GM23338 (cell line): Measurements from ENCODE around the gene NEU2.

Source experiments
- CREB1 ChIP-seq: fragments of 250-450 bp; sonication (Bioruptor Pico); IDR thresholded peaks from 2 replicates; pipeline ENCODE4 v1.5.0; 2020; ENCODE audit warnings: low read depth, mild to moderate bottlenecking, moderate library complexity
- EZH2 ChIP-seq: fragments of 200-600 bp; sonication (generic); IDR thresholded peaks from one replicate; pipeline ENCODE4 v1.8.0; 2017; ENCODE audit warnings: antibody characterized with exemption, mild to moderate bottlenecking, low read depth; ENCODE audit not compliant: unreplicated experiment
- EZH2phosphoT487 ChIP-seq: fragments of 200-600 bp; sonication (generic); IDR thresholded peaks from one replicate; pipeline ENCODE4 v1.8.1; 2018; ENCODE audit warnings: antibody characterized with exemption; ENCODE audit not compliant: unreplicated experiment
- JUNB ChIP-seq: IDR thresholded peaks from one replicate; pipeline ENCODE4 v1.6.1; 2016; ENCODE audit warnings: antibody characterized with exemption; ENCODE audit not compliant: unreplicated experiment
- NANOG ChIP-seq: IDR thresholded peaks from 2 replicates; pipeline ENCODE4 v1.6.1; 2016; ENCODE audit warnings: antibody characterized with exemption, borderline replicate concordance
- POLR2AphosphoS5 ChIP-seq: IDR thresholded peaks from 2 replicates; pipeline ENCODE4 v1.6.1; 2016; ENCODE audit warnings: antibody characterized with exemption, low read depth
- STAT1 ChIP-seq: IDR thresholded peaks from one replicate; pipeline ENCODE4 v1.6.1; 2016; ENCODE audit warnings: antibody characterized with exemption; ENCODE audit not compliant: unreplicated experiment
- ZNF114 ChIP-seq: fragments of 250-450 bp; sonication (Bioruptor Pico); IDR thresholded peaks from 2 replicates; pipeline ENCODE4 v1.5.0; 2020; ENCODE audit warnings: mild to moderate bottlenecking, moderate library complexity
- ZNF331 ChIP-seq: fragments of 250-450 bp; sonication (Bioruptor Pico); IDR thresholded peaks from 2 replicates; pipeline ENCODE4 v1.5.0; 2020; ENCODE audit warnings: low read depth, mild to moderate bottlenecking, moderate library complexity
- TF ChIP-seq, protein P1 (sequence below), 2 experiments: fragments of 200-600 bp in 1 of 2; sonication (generic) in 1 of 2; conservative IDR thresholded peaks; 2 replicates each; pipeline versions ENCODE4 v1.5.1 to v1.6.1; 2016 to 2017; ENCODE audit warnings: antibody characterized with exemption in 2 of 2, low read depth in 2 of 2, mild to moderate bottlenecking in 2 of 2, moderate library complexity in 1 of 2
- TF ChIP-seq, protein P2 (sequence below): IDR thresholded peaks from 2 replicates; pipeline ENCODE4 v1.6.1; 2016; ENCODE audit warnings: antibody characterized with exemption
- TF ChIP-seq, protein P3 (sequence below): IDR thresholded peaks from one replicate; pipeline ENCODE4 v1.6.1; 2018; ENCODE audit warnings: antibody characterized with exemption; ENCODE audit not compliant: unreplicated experiment
- TF ChIP-seq, protein P4 (sequence below): fragments of 250-450 bp; sonication (Bioruptor Pico); IDR thresholded peaks from 2 replicates; pipeline ENCODE4 v1.5.0; 2020; ENCODE audit warnings: mild to moderate bottlenecking, moderate library complexity

DNA sequence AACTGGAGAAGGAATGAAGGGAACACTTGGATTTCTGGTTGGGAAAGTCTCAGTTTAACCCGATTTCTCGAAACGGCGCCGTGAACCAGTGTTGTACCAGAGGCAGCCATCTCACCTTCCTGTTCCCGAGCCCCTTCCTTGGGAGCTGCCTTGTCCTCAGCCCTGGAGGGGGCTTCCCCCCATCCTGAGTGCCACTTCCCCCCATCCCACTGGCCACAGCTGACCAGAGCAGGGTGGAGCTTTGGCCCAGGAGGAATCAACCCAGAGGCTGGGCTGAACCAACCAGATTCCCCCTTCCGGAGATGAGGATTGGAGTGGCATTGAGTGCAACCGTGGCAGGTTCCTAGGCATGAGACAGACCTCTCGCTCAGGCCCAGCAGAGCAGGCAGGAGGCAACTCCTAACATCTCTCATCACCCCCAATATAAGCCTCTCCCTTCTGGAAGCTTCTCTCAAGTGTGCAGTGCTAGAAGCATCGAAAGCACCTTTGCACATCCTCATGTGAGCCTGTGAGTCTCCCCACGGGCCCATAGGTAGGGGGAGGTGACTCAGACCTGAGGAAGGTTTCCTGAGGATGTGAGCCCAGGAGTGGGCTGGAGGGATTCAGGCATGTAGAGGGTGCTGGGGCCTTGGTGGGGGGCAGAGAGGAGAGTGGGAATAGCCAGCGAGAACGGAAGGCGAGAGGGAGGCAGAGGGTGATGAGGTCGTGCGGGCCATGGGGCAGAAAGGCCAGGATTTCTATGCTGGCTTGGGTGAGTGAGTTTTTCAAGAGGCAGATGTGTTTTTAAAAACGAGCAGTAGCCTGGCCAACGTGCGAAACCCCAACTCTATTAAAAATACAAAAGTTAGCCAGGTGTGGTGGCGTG lies 31.4 kb upstream of the NEU2 start:
- TF ChIP-seq EZH2 = no peak
- TF ChIP-seq EZH2phosphoT487 = no peak
- TF ChIP-seq POLR2AphosphoS5 = no peak
- TF ChIP-seq, protein P1, sequence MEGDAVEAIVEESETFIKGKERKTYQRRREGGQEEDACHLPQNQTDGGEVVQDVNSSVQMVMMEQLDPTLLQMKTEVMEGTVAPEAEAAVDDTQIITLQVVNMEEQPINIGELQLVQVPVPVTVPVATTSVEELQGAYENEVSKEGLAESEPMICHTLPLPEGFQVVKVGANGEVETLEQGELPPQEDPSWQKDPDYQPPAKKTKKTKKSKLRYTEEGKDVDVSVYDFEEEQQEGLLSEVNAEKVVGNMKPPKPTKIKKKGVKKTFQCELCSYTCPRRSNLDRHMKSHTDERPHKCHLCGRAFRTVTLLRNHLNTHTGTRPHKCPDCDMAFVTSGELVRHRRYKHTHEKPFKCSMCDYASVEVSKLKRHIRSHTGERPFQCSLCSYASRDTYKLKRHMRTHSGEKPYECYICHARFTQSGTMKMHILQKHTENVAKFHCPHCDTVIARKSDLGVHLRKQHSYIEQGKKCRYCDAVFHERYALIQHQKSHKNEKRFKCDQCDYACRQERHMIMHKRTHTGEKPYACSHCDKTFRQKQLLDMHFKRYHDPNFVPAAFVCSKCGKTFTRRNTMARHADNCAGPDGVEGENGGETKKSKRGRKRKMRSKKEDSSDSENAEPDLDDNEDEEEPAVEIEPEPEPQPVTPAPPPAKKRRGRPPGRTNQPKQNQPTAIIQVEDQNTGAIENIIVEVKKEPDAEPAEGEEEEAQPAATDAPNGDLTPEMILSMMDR (conservative IDR thresholded peaks at IDR 0.05; ENCODE audit: low read depth in 2 of 2) = no peak
- TF ChIP-seq, protein P2, sequence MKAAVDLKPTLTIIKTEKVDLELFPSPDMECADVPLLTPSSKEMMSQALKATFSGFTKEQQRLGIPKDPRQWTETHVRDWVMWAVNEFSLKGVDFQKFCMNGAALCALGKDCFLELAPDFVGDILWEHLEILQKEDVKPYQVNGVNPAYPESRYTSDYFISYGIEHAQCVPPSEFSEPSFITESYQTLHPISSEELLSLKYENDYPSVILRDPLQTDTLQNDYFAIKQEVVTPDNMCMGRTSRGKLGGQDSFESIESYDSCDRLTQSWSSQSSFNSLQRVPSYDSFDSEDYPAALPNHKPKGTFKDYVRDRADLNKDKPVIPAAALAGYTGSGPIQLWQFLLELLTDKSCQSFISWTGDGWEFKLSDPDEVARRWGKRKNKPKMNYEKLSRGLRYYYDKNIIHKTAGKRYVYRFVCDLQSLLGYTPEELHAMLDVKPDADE = no peak
- no peak for TF ChIP-seq ZNF331 (CRISPR knock-in tag)
- TF ChIP-seq ZNF114 (CRISPR knock-in tag) = no peak
- TF ChIP-seq JUNB = no peak
- TF ChIP-seq CREB1 (CRISPR knock-in tag) = no peak
- TF ChIP-seq NANOG = no peak
- TF ChIP-seq, protein P3, sequence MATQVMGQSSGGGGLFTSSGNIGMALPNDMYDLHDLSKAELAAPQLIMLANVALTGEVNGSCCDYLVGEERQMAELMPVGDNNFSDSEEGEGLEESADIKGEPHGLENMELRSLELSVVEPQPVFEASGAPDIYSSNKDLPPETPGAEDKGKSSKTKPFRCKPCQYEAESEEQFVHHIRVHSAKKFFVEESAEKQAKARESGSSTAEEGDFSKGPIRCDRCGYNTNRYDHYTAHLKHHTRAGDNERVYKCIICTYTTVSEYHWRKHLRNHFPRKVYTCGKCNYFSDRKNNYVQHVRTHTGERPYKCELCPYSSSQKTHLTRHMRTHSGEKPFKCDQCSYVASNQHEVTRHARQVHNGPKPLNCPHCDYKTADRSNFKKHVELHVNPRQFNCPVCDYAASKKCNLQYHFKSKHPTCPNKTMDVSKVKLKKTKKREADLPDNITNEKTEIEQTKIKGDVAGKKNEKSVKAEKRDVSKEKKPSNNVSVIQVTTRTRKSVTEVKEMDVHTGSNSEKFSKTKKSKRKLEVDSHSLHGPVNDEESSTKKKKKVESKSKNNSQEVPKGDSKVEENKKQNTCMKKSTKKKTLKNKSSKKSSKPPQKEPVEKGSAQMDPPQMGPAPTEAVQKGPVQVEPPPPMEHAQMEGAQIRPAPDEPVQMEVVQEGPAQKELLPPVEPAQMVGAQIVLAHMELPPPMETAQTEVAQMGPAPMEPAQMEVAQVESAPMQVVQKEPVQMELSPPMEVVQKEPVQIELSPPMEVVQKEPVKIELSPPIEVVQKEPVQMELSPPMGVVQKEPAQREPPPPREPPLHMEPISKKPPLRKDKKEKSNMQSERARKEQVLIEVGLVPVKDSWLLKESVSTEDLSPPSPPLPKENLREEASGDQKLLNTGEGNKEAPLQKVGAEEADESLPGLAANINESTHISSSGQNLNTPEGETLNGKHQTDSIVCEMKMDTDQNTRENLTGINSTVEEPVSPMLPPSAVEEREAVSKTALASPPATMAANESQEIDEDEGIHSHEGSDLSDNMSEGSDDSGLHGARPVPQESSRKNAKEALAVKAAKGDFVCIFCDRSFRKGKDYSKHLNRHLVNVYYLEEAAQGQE = no peak
- TF ChIP-seq STAT1 = no peak
- TF ChIP-seq, protein P4, sequence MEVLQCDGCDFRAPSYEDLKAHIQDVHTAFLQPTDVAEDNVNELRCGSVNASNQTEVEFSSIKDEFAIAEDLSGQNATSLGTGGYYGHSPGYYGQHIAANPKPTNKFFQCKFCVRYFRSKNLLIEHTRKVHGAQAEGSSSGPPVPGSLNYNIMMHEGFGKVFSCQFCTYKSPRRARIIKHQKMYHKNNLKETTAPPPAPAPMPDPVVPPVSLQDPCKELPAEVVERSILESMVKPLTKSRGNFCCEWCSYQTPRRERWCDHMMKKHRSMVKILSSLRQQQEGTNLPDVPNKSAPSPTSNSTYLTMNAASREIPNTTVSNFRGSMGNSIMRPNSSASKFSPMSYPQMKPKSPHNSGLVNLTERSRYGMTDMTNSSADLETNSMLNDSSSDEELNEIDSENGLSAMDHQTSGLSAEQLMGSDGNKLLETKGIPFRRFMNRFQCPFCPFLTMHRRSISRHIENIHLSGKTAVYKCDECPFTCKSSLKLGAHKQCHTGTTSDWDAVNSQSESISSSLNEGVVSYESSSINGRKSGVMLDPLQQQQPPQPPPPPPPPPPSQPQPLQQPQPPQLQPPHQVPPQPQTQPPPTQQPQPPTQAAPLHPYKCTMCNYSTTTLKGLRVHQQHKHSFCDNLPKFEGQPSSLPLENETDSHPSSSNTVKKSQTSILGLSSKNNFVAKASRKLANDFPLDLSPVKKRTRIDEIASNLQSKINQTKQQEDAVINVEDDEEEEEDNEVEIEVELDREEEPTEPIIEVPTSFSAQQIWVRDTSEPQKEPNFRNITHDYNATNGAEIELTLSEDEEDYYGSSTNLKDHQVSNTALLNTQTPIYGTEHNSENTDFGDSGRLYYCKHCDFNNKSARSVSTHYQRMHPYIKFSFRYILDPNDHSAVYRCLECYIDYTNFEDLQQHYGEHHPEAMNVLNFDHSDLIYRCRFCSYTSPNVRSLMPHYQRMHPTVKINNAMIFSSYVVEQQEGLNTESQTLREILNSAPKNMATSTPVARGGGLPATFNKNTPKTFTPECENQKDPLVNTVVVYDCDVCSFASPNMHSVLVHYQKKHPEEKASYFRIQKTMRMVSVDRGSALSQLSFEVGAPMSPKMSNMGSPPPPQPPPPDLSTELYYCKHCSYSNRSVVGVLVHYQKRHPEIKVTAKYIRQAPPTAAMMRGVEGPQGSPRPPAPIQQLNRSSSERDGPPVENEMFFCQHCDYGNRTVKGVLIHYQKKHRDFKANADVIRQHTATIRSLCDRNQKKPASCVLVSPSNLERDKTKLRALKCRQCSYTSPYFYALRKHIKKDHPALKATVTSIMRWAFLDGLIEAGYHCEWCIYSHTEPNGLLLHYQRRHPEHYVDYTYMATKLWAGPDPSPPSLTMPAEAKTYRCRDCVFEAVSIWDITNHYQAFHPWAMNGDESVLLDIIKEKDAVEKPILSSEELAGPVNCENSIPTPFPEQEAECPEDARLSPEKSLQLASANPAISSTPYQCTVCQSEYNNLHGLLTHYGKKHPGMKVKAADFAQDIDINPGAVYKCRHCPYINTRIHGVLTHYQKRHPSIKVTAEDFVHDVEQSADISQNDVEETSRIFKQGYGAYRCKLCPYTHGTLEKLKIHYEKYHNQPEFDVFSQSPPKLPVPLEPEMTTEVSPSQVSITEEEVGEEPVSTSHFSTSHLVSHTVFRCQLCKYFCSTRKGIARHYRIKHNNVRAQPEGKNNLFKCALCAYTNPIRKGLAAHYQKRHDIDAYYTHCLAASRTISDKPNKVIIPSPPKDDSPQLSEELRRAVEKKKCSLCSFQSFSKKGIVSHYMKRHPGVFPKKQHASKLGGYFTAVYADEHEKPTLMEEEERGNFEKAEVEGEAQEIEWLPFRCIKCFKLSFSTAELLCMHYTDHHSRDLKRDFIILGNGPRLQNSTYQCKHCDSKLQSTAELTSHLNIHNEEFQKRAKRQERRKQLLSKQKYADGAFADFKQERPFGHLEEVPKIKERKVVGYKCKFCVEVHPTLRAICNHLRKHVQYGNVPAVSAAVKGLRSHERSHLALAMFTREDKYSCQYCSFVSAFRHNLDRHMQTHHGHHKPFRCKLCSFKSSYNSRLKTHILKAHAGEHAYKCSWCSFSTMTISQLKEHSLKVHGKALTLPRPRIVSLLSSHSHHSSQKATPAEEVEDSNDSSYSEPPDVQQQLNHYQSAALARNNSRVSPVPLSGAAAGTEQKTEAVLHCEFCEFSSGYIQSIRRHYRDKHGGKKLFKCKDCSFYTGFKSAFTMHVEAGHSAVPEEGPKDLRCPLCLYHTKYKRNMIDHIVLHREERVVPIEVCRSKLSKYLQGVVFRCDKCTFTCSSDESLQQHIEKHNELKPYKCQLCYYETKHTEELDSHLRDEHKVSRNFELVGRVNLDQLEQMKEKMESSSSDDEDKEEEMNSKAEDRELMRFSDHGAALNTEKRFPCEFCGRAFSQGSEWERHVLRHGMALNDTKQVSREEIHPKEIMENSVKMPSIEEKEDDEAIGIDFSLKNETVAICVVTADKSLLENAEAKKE = no peak
